Gastroesophageal sphincter (tissue), 3 donors: Measurements from ENCODE around the gene PTPRK.

ENCODE experiments used
- POLR2A ChIP-seq, 2 donors: fragments of 450-650 bp; IDR thresholded peaks; one replicate each; pipeline ENCODE4 v1.6.1; 2017; ENCODE audit warnings: antibody characterized with exemption in 2 of 2, mild to moderate bottlenecking in 2 of 2, moderate library complexity in 1 of 2
- POLR2AphosphoS5 ChIP-seq: sonication (generic); formaldehyde crosslinking; IDR thresholded peaks from one replicate; pipeline ENCODE4 v1.6.1; 2017; ENCODE audit warnings: antibody characterized with exemption
- TF ChIP-seq, protein P1 (sequence below), 4 experiments: fragments of 200-600 bp in 2 of 4; fragments of 450-650 bp in 2 of 4; sonication (generic) in 1 of 4; IDR thresholded peaks; one replicate each; pipeline ENCODE4 v1.5.1; 2017 to 2019; ENCODE audit warnings: antibody characterized with exemption in 4 of 4, mild to moderate bottlenecking in 2 of 4, moderate library complexity in 2 of 4

DNA sequence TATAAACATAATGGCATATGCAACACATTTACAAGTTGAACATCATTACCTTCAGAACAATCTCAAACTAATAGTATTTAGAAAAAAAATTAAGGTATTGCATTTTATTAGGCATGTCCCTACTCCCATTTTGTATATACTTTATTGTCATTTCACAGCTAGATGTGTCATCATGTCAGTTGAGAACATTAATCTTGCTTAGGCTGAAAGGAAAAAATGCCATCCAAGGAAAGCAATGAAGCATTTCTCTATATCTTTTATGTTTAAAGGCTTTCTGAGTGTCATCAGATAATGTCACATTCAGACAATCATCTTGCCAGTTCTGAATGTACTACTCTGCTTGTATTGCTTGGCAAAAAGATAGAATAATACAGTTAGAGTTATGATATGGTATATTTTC, 390.7 kb downstream of the PTPRK start:
- TF ChIP-seq POLR2AphosphoS5 = no peak
- TF ChIP-seq POLR2A (IDR thresholded peaks at IDR 0.05) = no peak
- TF ChIP-seq, protein P1, sequence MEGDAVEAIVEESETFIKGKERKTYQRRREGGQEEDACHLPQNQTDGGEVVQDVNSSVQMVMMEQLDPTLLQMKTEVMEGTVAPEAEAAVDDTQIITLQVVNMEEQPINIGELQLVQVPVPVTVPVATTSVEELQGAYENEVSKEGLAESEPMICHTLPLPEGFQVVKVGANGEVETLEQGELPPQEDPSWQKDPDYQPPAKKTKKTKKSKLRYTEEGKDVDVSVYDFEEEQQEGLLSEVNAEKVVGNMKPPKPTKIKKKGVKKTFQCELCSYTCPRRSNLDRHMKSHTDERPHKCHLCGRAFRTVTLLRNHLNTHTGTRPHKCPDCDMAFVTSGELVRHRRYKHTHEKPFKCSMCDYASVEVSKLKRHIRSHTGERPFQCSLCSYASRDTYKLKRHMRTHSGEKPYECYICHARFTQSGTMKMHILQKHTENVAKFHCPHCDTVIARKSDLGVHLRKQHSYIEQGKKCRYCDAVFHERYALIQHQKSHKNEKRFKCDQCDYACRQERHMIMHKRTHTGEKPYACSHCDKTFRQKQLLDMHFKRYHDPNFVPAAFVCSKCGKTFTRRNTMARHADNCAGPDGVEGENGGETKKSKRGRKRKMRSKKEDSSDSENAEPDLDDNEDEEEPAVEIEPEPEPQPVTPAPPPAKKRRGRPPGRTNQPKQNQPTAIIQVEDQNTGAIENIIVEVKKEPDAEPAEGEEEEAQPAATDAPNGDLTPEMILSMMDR (IDR thresholded peaks at IDR 0.05) = no peak
